Left ventricle myocardium inferior (tissue), 1 donor: ENCODE data around the gene OPN3. TPM values are rescaled to one million over a fixed set of nuclear protein-coding genes. Genes with fewer than 3 reads are reported as not detected.

ENCODE experiments used
- DNase-seq: peaks from one replicate; pipeline ENCODE4 v3.0.0-alpha.2; 2020
- H3K27ac ChIP-seq: fragments of 200-600 bp; replicated peaks from 2 replicates; pipeline ENCODE4 v1.8.0; 2021
- H3K27me3 ChIP-seq: fragments of 200-600 bp; 2 replicates; pipeline ENCODE4 v1.8.0; 2021; ENCODE audit warnings: low read depth
- H3K36me3 ChIP-seq: fragments of 200-600 bp; 2 replicates; pipeline ENCODE4 v1.8.0; 2021
- H3K4me1 ChIP-seq: fragments of 200-600 bp; 2 replicates; pipeline ENCODE4 v1.8.0; 2021
- H3K4me3 ChIP-seq: fragments of 200-600 bp; 2 replicates; pipeline ENCODE4 v1.8.0; 2021; ENCODE audit warnings: mild to moderate bottlenecking, moderate library complexity
- H3K9me3 ChIP-seq: fragments of 200-600 bp; replicated peaks from 2 replicates; pipeline ENCODE4 v1.8.0; 2021
- CTCF ChIP-seq: fragments of 200-600 bp; IDR thresholded peaks from 2 replicates; pipeline ENCODE4 v1.8.0; 2021; ENCODE audit warnings: antibody characterized with exemption, mild to moderate bottlenecking, borderline replicate concordance
- intact Hi-C: fragments of 100-400 bp; cut with micrococcal nuclease; formaldehyde crosslinking; loops from one replicate; pipeline ENCODE4 v1.11.0; 2022
- total RNA-seq: library from RNA; stranded (reverse); fragmentation: NEBNext Ultra II Directional; extraction: Animal tissue kit (Norgen Biotek cat#: 25700); gene quantifications from one replicate; pipeline ENCODE4 v1.2.1, GENCODE V29; 2021
- donor health status: DM: no; HTN: yes; CAD: no; lungs with severe emphysema.

Gene OPN3
- total RNA-seq, 1 donor from 2014 or later: 6.1 TPM

GRCh38 chr1:241630899-241631298, 9.3 kb downstream of the OPN3 start:
- H3K9me3 ChIP-seq: no peaks in the 10 kb centered on the region
- TF ChIP-seq CTCF: no peak
- H3K36me3 ChIP-seq: peaks cover 6% of the 10 kb centered on the region
- no peak overlapping the region for H3K27ac ChIP-seq
- intact Hi-C loops: no loop called here
- H3K4me1 ChIP-seq: no peaks in the 10 kb centered on the region
- no peak overlapping the region for H3K4me3 ChIP-seq
- H3K27me3 ChIP-seq: no peaks in the 10 kb centered on the region
- no peak for DNase-seq

- no peak overlapping the region for H3K27ac ChIP-seq
- no peaks in the 10 kb centered on the region for H3K9me3 ChIP-seq
- no peak for DNase-seq
- H3K27me3 ChIP-seq: no peaks in the 10 kb centered on the region
- H3K4me1 ChIP-seq: no peaks in the 10 kb centered on the region
- no peak overlapping the region for H3K4me3 ChIP-seq
- H3K36me3 ChIP-seq: peaks cover 6% of the 10 kb centered on the region
- no peak for TF ChIP-seq CTCF
- intact Hi-C loops: no loop called here
Observed at GRCh38 chr1:241630476-241630875, 9.7 kb downstream of the OPN3 start.

GRCh38 chr1:241630005-241630404, 10.2 kb downstream of the OPN3 start:
- Histone ChIP-seq H3K36me3 (peaks cover 4% of the 10 kb centered on the region), H3K27ac (no peak overlapping the region), H3K4me3 (no peak overlapping the region), H3K27me3 (no peaks in the 10 kb centered on the region), H3K4me1 (no peaks in the 10 kb centered on the region), H3K9me3 (no peaks in the 10 kb centered on the region)
- DNase-seq: no peak
- no peak for TF ChIP-seq CTCF
- intact Hi-C loops: no loop called here

- no peaks in the 10 kb centered on the region for H3K27me3 ChIP-seq
- intact Hi-C loops: loop anchor here (10.0 kb wide), 1 partner anchor 93 kb away; the partner anchor contains the start of gene KMO
- no peak for DNase-seq
- H3K4me3 ChIP-seq: no peak overlapping the region
- TF ChIP-seq CTCF: peak; percentile 61
- no peaks in the 10 kb centered on the region for H3K9me3 ChIP-seq
- H3K36me3 ChIP-seq: no peaks in the 10 kb centered on the region
- no peak overlapping the region for H3K27ac ChIP-seq
- no peaks in the 10 kb centered on the region for H3K4me1 ChIP-seq
Observed at GRCh38 chr1:241627453-241628259, 12.5 kb downstream of the OPN3 start.

GRCh38 chr1:241624935-241625334, 15.2 kb downstream of the OPN3 start:
- Histone ChIP-seq H3K27ac (no peak overlapping the region), H3K27me3 (no peaks in the 10 kb centered on the region), H3K36me3 (no peaks in the 10 kb centered on the region), H3K4me3 (no peak overlapping the region), H3K4me1 (no peaks in the 10 kb centered on the region), H3K9me3 (no peaks in the 10 kb centered on the region)
- no peak for DNase-seq
- TF ChIP-seq CTCF: no peak
- intact Hi-C loops: loop anchor here (10.0 kb wide), 1 partner anchor 90 kb away; the partner anchor contains the start of gene KMO
